ENCODE results near the gene NRAP.

NRAP gene

GRCh38 chr10:113687037-113687436 lies 23.2 kb upstream of the NRAP start:
- TF ChIP-seq, protein P1, sequence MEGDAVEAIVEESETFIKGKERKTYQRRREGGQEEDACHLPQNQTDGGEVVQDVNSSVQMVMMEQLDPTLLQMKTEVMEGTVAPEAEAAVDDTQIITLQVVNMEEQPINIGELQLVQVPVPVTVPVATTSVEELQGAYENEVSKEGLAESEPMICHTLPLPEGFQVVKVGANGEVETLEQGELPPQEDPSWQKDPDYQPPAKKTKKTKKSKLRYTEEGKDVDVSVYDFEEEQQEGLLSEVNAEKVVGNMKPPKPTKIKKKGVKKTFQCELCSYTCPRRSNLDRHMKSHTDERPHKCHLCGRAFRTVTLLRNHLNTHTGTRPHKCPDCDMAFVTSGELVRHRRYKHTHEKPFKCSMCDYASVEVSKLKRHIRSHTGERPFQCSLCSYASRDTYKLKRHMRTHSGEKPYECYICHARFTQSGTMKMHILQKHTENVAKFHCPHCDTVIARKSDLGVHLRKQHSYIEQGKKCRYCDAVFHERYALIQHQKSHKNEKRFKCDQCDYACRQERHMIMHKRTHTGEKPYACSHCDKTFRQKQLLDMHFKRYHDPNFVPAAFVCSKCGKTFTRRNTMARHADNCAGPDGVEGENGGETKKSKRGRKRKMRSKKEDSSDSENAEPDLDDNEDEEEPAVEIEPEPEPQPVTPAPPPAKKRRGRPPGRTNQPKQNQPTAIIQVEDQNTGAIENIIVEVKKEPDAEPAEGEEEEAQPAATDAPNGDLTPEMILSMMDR (IDR thresholded peaks at IDR 0.05; ENCODE audit: insufficient read depth, low read length, missing control alignments), result no peak
- DNase-seq (ENCODE audit: low read depth, low spot score), result no peak
- H3K4me3 ChIP-seq (ENCODE audit: low read depth, low read length), result no peak overlapping the region
- ChIA-PET POLR2A (no interaction called here), CTCF (interaction anchor here (1.6 to 2.1 kb wide), 2 partner anchors 8 to 18 kb away, joined by 7 to 9 read pairs; no protein-coding TSS in a partner anchor)

DNA sequence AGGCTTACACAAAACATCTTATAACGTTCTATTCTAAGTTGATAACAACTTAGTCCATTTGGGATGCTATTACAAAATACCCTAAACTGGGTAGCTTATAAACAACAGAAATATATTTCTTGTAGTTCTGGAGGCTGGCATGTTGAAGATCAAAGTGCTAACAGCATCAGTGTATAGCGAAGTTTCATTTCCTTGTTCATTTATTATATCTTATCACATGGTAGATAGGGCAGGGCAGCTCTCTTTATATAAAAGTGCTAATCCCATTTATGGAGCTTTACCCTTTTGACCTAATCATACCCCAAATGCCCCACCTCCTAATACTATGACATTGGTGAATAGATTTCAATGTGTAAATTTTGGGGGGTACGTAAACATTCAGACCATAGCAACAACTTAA lies 22.2 kb upstream of the NRAP start:
- ChIA-PET POLR2A (no interaction called here), CTCF (interaction anchor here (2.1 kb wide), 1 partner anchor 19 kb away, joined by 9 read pairs; no protein-coding TSS in a partner anchor)
- DNase-seq (ENCODE audit: low read depth, low spot score), result no peak
- H3K4me3 ChIP-seq (ENCODE audit: low read depth, low read length), result no peak overlapping the region
- TF ChIP-seq, protein P1 (IDR thresholded peaks at IDR 0.05; ENCODE audit: insufficient read depth, low read length, missing control alignments), result no peak

GRCh38 chr10:113683300-113683699 lies 19.5 kb upstream of the NRAP start:
- no peak for DNase-seq (ENCODE audit: low read depth, low spot score)
- H3K4me3 ChIP-seq (ENCODE audit: low read depth, low read length), result no peak overlapping the region
- CTCF ChIA-PET, result no interaction called here
- POLR2A ChIA-PET, result no interaction called here
- TF ChIP-seq, protein P1 (IDR thresholded peaks at IDR 0.05; ENCODE audit: insufficient read depth, low read length, missing control alignments), result no peak

DNA sequence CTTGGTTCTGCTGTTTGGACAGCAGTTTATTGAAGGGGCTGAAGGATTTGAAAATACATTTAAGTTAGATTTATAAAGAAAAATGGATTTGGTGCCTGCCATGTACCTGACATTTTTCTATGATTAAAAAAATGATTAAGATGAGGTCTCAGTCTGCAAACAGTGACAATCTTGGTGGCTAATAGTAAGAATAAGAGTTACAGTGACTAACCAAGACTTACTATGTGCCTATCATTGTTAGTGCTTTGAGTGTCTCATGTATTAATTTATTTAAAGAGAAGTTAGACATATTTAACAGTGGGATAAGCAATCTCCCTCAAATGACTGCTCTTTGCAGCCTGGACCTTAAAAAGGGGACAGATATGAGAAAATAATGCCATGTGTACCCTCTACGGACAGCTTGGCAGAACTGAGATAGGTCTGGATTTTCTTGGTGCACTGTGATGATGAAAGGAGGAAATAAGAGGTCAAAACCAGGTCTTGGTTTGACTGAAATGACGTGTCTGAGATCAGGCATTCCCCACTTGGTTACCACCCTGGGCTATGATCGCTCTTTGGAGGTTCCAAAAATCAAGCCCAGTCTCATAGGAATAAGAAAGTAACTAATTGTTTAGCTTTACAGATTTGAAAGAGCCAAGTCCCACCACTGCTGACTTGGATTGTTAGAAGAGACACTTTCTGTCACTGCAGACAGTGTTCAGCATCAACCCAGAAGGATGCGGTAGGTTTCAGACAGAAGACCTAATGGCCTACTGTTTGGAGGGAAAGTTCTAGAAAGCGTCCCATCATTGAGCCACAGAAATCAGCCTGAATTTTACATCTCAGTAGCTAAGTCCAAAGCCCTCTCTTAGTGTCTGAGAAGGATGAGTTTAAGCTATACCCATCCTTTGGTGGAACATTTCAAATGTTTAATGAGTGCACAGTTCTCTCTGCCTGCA lies 18.0 kb upstream of the NRAP start:
- no peak for DNase-seq (ENCODE audit: low read depth, low spot score)
- POLR2A ChIA-PET, result no interaction called here

DNA sequence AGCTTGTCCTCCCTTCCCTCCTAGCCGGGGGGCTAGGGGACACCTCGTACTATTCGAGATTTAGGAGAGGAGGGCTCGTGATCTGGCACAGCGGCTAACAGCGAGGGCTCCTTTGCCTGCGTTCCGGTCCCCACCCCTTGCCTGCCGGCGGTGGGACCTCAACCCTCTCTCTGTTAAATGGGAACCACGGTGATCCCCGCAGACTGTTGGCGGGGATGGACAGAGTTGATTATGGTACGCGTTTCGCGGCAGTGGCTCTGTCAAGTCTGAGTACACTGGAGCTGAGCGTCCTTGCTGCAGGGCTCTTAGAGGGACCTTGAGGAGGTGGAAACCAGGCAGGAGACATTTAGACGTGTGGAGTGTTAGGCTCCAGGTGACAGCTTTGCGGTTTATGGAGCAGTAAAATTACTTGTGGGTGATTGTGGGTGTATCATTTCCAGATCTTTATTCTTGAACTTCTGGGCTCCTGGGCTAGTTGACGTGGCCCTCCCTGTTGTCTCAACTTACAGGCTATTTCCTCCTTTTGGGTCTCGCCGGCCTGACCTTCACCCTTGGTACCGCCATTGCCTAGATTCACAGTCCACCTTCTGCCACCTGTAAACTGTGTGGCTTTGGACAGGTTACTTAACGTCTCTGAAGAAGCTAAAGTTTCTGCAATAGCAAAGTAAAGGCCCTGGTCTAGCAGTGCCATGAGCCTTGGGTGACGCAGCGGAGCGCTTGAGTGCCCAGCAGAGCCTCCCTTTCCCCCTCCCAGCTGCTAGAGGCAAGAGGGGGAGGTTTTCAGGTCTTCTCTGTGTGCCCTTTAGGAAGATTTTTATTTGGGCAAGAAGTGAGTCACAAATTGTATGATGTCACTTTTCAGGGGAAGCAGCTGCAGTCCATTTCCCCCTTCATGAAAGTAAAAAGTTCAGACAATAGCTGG lies 16.6 kb upstream of the NRAP start:
- ChIA-PET POLR2A (interaction anchor here (0.6 to 1.2 kb wide), 2 partner anchors 175 to 215 kb away, joined by 3 read pairs; no protein-coding TSS in a partner anchor), CTCF (interaction anchor here (0.9 to 1.9 kb wide), 8 partner anchors 9 to 423 kb away, joined by 3 to 5 read pairs (median 4); partner anchors contain the start of gene NRAP)
- H3K4me3 ChIP-seq (ENCODE audit: low read depth, low read length), result peak overlapping the region; percentile 100
- TF ChIP-seq, protein P1 (IDR thresholded peaks at IDR 0.05; ENCODE audit: insufficient read depth, low read length, missing control alignments), result no peak
- DNase-seq (ENCODE audit: low read depth, low spot score), result no peak

More for the DNA sequence above, 18.0 kb upstream of the NRAP start:
- no peak overlapping the region for H3K4me3 ChIP-seq (ENCODE audit: low read depth, low read length)
- CTCF ChIA-PET, result no interaction called here
- TF ChIP-seq, protein P1 (IDR thresholded peaks at IDR 0.05; ENCODE audit: insufficient read depth, low read length, missing control alignments), result no peak
